Tibial artery (tissue), 4 donors: ENCODE data around the gene VPS13C.

Experiments
- DNase-seq, 2 donors: peaks; one replicate each; pipeline ENCODE4 v3.0.0-alpha.2; 2019
- H3K27ac ChIP-seq, 2 donors: fragments of 200-600 bp; sonication (generic) in 1 of 2; 1 replicate in 1 of 2; 2 replicates in 1 of 2; pipeline ENCODE4 v1.5.1; 2018 to 2019; ENCODE audit warnings: mild to moderate bottlenecking in 1 of 2
- H3K27me3 ChIP-seq, 2 donors: fragments of 200-600 bp; sonication (generic) in 1 of 2; one replicate each; pipeline versions ENCODE4 v1.5.1 to v1.6.0; 2016 to 2019
- H3K36me3 ChIP-seq, 3 donors: fragments of 200-600 bp; sonication (generic) in 2 of 3; one replicate each; pipeline ENCODE4 v1.5.1; 2016 to 2019; ENCODE audit warnings: mild to moderate bottlenecking in 2 of 3
- H3K4me1 ChIP-seq, 4 donors: fragments of 200-600 bp; sonication (generic) in 2 of 4; 1 replicate in 3 of 4; 2 replicates in 1 of 4; pipeline ENCODE4 v1.5.1; 2016 to 2019
- H3K4me3 ChIP-seq, 2 donors: fragments of 200-600 bp; sonication (generic) in 1 of 2; 1 replicate in 1 of 2; 2 replicates in 1 of 2; pipeline ENCODE4 v1.5.1; 2018 to 2019; ENCODE audit warnings: mild to moderate bottlenecking in 2 of 2
- H3K9me3 ChIP-seq, 3 donors: fragments of 200-600 bp; sonication (generic) in 1 of 3; one replicate each; pipeline ENCODE4 v1.5.1; 2016 to 2019
- intact Hi-C: fragments of 100-400 bp; cut with DNase I; formaldehyde crosslinking; loops from one replicate; pipeline ENCODE4 v1.15.0; 2023; ENCODE audit warnings: low total_unique reads
- TF ChIP-seq, protein P1 (sequence below), 2 experiments: fragments of 200-600 bp in 1 of 2; fragments of 450-650 bp in 1 of 2; IDR thresholded peaks; one replicate each; pipeline ENCODE4 v1.5.1; 2017 to 2019; ENCODE audit warnings: antibody characterized with exemption in 2 of 2, mild to moderate bottlenecking in 1 of 2, moderate library complexity in 1 of 2

VPS13C gene

DNA sequence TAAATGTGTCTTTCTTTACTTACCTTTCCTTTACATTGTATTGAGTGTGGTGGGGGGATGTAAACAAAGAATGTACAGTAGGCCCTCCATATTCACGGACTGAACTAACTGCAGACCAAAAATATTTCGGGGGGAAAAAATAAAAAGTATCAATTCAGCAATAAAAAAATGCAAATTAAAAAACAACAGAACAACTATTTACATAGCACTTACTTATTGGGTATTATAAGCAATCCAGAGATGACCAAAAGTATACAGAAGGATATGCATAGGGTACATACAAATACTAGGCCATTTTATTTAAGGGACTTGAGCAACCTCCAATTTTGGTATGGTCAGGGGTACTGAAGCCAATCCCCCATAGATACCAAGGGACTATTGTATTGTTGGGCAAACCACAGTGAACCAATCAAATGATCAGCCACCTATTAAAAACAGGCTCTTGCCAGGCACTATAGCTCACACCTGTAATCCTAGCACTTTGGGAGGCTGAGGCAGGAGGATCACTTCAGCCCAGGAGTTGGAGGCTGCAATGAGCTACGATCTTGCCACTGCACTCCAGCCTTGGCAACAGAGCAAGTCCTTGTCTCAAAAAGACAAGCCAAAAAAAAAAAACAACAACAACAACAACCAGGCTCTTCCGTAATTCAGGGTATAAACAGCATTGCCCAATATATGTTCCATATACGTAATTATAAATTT is 1.8 kb downstream of the VPS13C start:
- peaks cover 0 to 22% (median 3%) of the 10 kb centered on the region in 4 donors for H3K4me1 ChIP-seq
- no peak for DNase-seq
- H3K9me3 ChIP-seq, result no peaks in the 10 kb centered on the region
- intact Hi-C loops, result no loop called here
- H3K27ac ChIP-seq, result no peak overlapping the region
- no peak overlapping the region for H3K4me3 ChIP-seq
- H3K36me3 ChIP-seq, result no peaks in the 10 kb centered on the region
- H3K27me3 ChIP-seq, result no peaks in the 10 kb centered on the region
- TF ChIP-seq, protein P1, sequence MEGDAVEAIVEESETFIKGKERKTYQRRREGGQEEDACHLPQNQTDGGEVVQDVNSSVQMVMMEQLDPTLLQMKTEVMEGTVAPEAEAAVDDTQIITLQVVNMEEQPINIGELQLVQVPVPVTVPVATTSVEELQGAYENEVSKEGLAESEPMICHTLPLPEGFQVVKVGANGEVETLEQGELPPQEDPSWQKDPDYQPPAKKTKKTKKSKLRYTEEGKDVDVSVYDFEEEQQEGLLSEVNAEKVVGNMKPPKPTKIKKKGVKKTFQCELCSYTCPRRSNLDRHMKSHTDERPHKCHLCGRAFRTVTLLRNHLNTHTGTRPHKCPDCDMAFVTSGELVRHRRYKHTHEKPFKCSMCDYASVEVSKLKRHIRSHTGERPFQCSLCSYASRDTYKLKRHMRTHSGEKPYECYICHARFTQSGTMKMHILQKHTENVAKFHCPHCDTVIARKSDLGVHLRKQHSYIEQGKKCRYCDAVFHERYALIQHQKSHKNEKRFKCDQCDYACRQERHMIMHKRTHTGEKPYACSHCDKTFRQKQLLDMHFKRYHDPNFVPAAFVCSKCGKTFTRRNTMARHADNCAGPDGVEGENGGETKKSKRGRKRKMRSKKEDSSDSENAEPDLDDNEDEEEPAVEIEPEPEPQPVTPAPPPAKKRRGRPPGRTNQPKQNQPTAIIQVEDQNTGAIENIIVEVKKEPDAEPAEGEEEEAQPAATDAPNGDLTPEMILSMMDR (IDR thresholded peaks at IDR 0.05), result no peak

GRCh38 chr15:62057341-62057980 is 2.8 kb downstream of the VPS13C start:
- Histone ChIP-seq H3K4me1 (peaks cover 0 to 23% (median 3%) of the 10 kb centered on the region in 4 donors), H3K9me3 (no peaks in the 10 kb centered on the region), H3K27me3 (no peaks in the 10 kb centered on the region), H3K4me3 (no peak overlapping the region), H3K36me3 (no peaks in the 10 kb centered on the region), H3K27ac (no peak overlapping the region)
- TF ChIP-seq, protein P1 (IDR thresholded peaks at IDR 0.05), result no peak
- DNase-seq, result no peak
- intact Hi-C loops, result no loop called here

- Histone ChIP-seq H3K36me3 (no peaks in the 10 kb centered on the region), H3K4me1 (peaks cover 0 to 31% (median 1%) of the 10 kb centered on the region in 4 donors), H3K27ac (no peak overlapping the region), H3K4me3 (no peak overlapping the region), H3K9me3 (no peaks in the 10 kb centered on the region), H3K27me3 (no peaks in the 10 kb centered on the region)
- TF ChIP-seq, protein P1 (IDR thresholded peaks at IDR 0.05), result no peak
- intact Hi-C loops, result no loop called here
- no peak for DNase-seq
Observed at GRCh38 chr15:62054979-62055378, 5.3 kb downstream of the VPS13C start.

GRCh38 chr15:62053439-62054085 is 6.7 kb downstream of the VPS13C start:
- DNase-seq, result no peak
- TF ChIP-seq, protein P1 (IDR thresholded peaks at IDR 0.05), result no peak
- Histone ChIP-seq H3K4me1 (peaks cover 0 to 23% (median 1%) of the 10 kb centered on the region in 4 donors), H3K4me3 (no peak overlapping the region), H3K9me3 (no peaks in the 10 kb centered on the region), H3K36me3 (no peaks in the 10 kb centered on the region), H3K27ac (no peak overlapping the region), H3K27me3 (no peaks in the 10 kb centered on the region)
- intact Hi-C loops, result no loop called here

DNA sequence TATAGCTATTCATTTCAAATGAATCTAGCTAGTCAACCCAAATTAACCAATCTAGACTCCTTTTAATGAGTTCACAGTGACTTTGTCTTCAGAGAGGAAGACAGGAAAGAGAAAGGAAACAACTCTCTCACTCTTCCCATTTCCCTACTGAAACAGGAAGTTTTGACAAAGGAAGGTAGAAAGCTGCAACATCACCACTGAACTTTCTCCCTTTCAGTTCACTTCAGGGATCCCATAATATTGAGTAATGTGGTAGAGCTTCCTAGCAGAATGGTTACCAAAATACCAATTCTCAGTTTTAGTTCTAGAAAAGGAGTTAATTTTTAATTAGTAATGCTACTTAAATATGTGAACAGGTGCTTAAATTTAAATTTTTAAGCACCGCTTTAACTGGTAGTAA is 7.5 kb downstream of the VPS13C start:
- H3K4me1 ChIP-seq, result peaks cover 0 to 19% (median 1%) of the 10 kb centered on the region in 4 donors
- TF ChIP-seq, protein P1 (IDR thresholded peaks at IDR 0.05), result no peak
- H3K27ac ChIP-seq, result no peak overlapping the region
- no peaks in the 10 kb centered on the region for H3K27me3 ChIP-seq
- intact Hi-C loops, result no loop called here
- no peak for DNase-seq
- H3K9me3 ChIP-seq, result no peaks in the 10 kb centered on the region
- no peaks in the 10 kb centered on the region for H3K36me3 ChIP-seq
- no peak overlapping the region for H3K4me3 ChIP-seq
